Hair follicular keratinocyte (primary cell): ENCODE data around the gene TTYH2. TPM values are rescaled to one million over a fixed set of nuclear protein-coding genes. Genes with fewer than 3 reads are reported as not detected.

ENCODE experiments used
- total RNA-seq: library from RNA; depleted of rRNA; stranded (reverse); fragments of >200 nt; gene quantifications from 2 replicates; pipeline ENCODE4 v1.2.3, GENCODE V29; 2015

The TTYH2 gene
- 0.62 and 1.3 TPM in 2 replicates for total RNA-seq

DNA sequence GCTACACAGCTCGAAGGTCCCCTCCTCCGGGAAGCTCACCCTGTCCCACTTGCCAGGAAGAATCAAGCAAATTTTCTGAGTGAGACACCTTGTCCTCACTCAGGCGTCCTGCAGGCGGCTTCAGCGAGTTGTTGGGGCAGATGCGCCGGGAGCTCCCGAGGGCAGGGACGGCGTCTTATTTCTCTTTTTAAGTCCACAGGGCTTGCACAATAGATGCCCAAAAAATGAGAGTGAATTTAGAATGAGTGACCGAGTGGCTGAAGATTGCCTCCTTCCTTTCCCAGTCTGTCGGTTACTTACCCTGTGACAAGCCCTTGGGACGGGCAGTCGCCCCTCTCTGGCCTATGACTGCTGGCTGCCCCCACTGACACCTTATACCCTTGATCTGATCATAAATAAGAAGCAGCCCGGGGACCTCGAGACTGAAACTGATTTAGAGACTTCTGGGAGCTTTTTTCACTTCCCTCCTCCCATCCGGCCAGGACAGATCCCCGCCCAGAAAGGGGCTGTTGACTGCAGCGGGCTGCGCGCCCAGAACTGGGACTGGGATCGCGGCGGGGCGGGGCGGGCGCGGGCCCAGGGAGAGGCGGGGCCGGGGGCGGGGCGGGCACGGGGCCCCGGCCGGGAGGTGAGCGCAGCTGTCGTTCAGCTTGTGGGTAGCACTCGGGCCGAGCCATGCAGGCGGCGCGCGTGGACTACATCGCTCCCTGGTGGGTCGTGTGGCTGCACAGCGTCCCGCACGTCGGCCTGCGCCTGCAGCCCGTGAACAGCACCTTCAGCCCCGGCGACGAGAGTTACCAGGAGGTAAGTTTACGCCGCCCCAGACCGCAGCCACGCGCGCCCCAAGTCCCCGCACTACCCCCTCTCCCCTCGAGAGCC is at the start of gene TTYH2:
Gene TTYH2, plus strand, starts transcription at position 659 of the 879 bp plus-strand sequence. Its CDS starts 17 bp downstream, at position 676.

DNA sequence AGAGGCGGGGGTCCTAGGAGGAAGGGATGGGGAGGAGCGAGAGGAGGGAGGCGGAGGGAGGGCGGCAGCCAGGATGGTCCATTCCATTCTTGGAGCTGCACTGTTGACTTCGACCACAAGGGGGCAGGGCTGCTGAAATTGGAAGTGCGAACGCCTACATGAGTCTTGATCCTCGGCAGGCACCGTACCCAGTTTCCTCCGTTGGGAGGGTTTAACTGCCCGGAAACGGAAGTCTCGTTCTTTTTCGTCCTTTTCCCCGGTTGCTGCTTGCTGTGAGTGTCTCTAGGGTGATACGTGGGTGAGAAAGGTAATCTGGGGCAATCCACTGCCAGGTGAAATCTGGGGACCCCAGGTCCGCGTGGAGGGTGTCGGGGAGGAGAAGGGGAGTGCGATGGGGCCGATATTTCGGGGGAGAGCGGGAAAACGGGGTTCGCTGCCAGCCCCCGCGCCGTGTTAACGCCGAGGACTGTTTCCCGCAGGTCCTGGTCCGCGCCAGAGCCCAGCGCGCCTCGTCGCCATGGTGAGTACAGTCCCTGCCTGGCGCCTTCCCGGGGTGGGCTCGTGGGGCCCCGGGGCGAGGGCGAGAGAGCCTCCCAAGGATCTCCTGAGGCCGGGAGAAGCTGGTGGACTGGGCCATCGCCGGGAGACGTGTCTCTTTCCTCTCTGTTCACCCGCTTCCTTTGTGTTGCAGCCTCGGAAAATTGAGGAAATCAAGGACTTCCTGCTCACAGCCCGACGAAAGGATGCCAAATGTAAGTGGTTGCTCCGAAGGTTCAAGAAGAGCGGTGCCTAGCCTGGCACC is 9.7 kb upstream of the TTYH2 start, which contains the start of gene RPL38:
Gene RPL38, plus strand, starts transcription at position 240 of the 802 bp plus-strand sequence. Its CDS starts 278 bp downstream, at position 518.

GRCh38 chr17:74274060-74274708 is 60.8 kb downstream of the TTYH2 start, which contains the start of gene DNAI2:
TSS of gene DNAI2 (plus strand) at chr17:74274234. CDS start at chr17:74281818, 7,584 bp downstream.

Other genes with a start within 250 kb of the TTYH2 start
- 669 and 1,348 TPM in 2 replicates for gene RPL38, start 9.9 kb upstream of the TTYH2 start, total RNA-seq
- not detected in 2 replicates for gene DNAI2, start 60.7 kb downstream of the TTYH2 start, total RNA-seq
- not detected in 2 replicates for gene KIF19, start 112.7 kb downstream of the TTYH2 start, total RNA-seq
- gene BTBD17, start 148.3 kb downstream of the TTYH2 start, total RNA-seq = not detected in 2 replicates
- gene GPR142, start 153.9 kb downstream of the TTYH2 start, total RNA-seq = not detected in 2 replicates
- 1.9 and 9.1 TPM in 2 replicates for gene GPRC5C, start 218.5 kb downstream of the TTYH2 start, total RNA-seq